Panc1 (cell line): Measurements from ENCODE around the gene ADCY9. TPM values are rescaled to one million over a fixed set of nuclear protein-coding genes. Genes with fewer than 3 reads are reported as not detected.

ENCODE experiments used
- ATAC-seq: fragments of 200-7000 bp; cut with Tn5 transposase; 2 replicates; pipeline ENCODE4 v1.9.1; 2020; ENCODE audit warnings: mild to moderate bottlenecking, moderate library complexity
- BruUV-seq: library from RNA; stranded (reverse); fragments of 400-500 nt; replicated peaks from 2 replicates; lab custom pipeline; 2021; lab: Mats Ljungman, UMichigan
- CTCF ChIA-PET: fragments of 300-600 bp; sonication (Branson Sonifier 250); formaldehyde crosslinking; loops from one replicate; lab custom pipeline; 2022; ENCODE audit warnings: antibody characterized with exemption; lab: Charles Lee
- POLR2A ChIA-PET: fragments of 300-600 bp; sonication (Branson Sonifier 250); formaldehyde crosslinking; loops from one replicate; lab custom pipeline; 2022; ENCODE audit warnings: antibody characterized with exemption; lab: Charles Lee
- DNase-seq: peaks from one replicate; pipeline ENCODE4 v3.0.0-alpha.2; 2010; ENCODE audit warnings: low read depth, low spot score
- H3K27ac ChIP-seq: 2 replicates; pipeline ENCODE4 v1.5.1; 2011; ENCODE audit warnings: mild to moderate bottlenecking, low read length, inconsistent platforms
- H3K27me3 ChIP-seq: fragments of 200-500 bp; sonication (Bioruptor generic); 2 replicates; pipeline ENCODE4 v1.6.0; 2014; ENCODE audit warnings: low read length, inconsistent platforms; ENCODE audit not compliant: control insufficient read depth, insufficient read depth
- H3K36me3 ChIP-seq: fragments of 200-500 bp; sonication (Bioruptor generic); 2 replicates; pipeline ENCODE4 v1.5.1; 2014; ENCODE audit warnings: inconsistent platforms, mild to moderate bottlenecking, low read length, moderate library complexity; ENCODE audit not compliant: control insufficient read depth, insufficient read depth
- H3K4me1 ChIP-seq: 2 replicates; pipeline ENCODE4 v1.5.1; 2011; ENCODE audit warnings: inconsistent platforms, mild to moderate bottlenecking, low read length, moderate library complexity; ENCODE audit not compliant: control insufficient read depth, insufficient read depth
- H3K4me3 ChIP-seq, 2 experiments: 2 replicates each; pipeline ENCODE4 v1.5.1; 2011 to 2012; ENCODE audit warnings: low read depth in 2 of 2, low read length in 2 of 2, mild to moderate bottlenecking in 2 of 2, inconsistent platforms in 1 of 2, moderate library complexity in 1 of 2
- H3K9me3 ChIP-seq: fragments of 200-500 bp; sonication (Bioruptor generic); 2 replicates; pipeline ENCODE4 v1.5.1; 2014; ENCODE audit warnings: low read depth, mild to moderate bottlenecking, inconsistent platforms, low read length, moderate library complexity; ENCODE audit not compliant: control insufficient read depth, insufficient read depth
- CTCF ChIP-seq: fragments of 450-650 bp; IDR thresholded peaks from 2 replicates; pipeline ENCODE4 v1.5.1; 2017; ENCODE audit warnings: mild to moderate bottlenecking
- POLR2AphosphoS5 ChIP-seq: IDR thresholded peaks from 2 replicates; pipeline ENCODE4 v1.6.1; 2012; ENCODE audit warnings: mild to moderate bottlenecking, low read depth, low read length, moderate library complexity
- SIN3A ChIP-seq: IDR thresholded peaks from 2 replicates; pipeline ENCODE4 v1.6.1; 2012; ENCODE audit warnings: low read depth, mild to moderate bottlenecking, low read length, moderate library complexity, borderline replicate concordance; ENCODE audit not compliant: insufficient read depth
- TCF7L2 ChIP-seq: IDR thresholded peaks from 2 replicates; pipeline ENCODE4 v1.6.1; 2011; ENCODE audit warnings: mild to moderate bottlenecking, low read depth, low read length, inconsistent platforms
- in situ Hi-C: cut with HindIII; loops from 2 replicates; pipeline ENCODE4 v1.10.0; 2016; ENCODE audit warnings: low sequenced_read_pairs, low pct_unique_long_range_greater_than_20kb
- intact Hi-C: fragments of 100-400 bp; cut with micrococcal nuclease; formaldehyde crosslinking; loops from one replicate; pipeline ENCODE4 v1.10.0; 2022; ENCODE audit not compliant: unreplicated experiment
- total RNA-seq: library from RNA; stranded (reverse); gene quantifications from one replicate; pipeline ENCODE4 v1.2.1, GENCODE V29; 2021; ENCODE audit not compliant: unreplicated experiment
- TF ChIP-seq, protein P1 (sequence below), 2 experiments: IDR thresholded peaks; 2 replicates each; pipeline ENCODE4 v1.6.1; 2011 to 2012; ENCODE audit warnings: low read depth in 2 of 2, control low read depth in 1 of 2, low read length in 1 of 2, mild to moderate bottlenecking in 1 of 2, moderate library complexity in 1 of 2; ENCODE audit not compliant: insufficient read depth in 1 of 2

ADCY9 gene
- total RNA-seq, 1 experiment from 2014 or later, result 29.8 TPM

DNA sequence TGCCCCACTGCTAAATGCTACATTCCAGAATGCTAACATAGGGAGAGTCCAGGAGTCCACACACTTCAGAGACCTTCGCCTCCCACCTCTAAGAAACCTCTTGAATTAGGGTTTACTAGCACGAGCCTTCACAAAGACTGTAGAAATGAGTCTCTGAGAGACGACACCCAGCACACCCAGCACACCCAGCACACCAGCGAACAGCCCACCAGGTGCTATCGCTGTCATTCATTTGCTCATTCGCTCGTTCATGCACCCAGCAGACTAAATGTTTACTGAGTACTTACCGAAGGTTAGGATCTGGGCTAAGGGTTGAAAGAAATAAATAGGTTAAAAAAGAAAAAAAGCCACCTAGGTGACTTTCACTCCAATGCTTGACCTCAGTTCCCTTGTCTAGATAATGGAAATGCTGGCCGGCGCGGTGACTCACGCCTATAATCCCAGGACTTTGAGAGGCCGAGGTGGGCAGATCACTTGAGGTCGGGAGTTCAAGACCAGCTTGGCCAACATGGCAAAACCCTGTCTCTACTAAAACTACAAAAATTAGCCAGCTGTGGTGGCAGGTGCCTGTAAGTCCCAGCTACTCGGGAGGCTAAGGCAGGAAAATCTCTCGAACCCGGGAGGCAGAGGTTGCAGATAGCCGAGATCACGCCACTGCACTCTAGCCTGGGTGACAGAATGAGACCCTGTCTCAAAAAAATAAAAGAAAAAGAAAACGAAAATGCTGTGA, 100.8 kb downstream of the ADCY9 start:
- CTCF ChIA-PET, result no interaction called here
- peak overlapping the region; percentile 21 to 48 for H3K4me3 ChIP-seq
- ATAC-seq (peak; percentile 69), DNase-seq (no peak)
- peaks cover 57% of the 10 kb centered on the region for H3K4me1 ChIP-seq
- H3K27ac ChIP-seq, result peak overlapping the region; percentile 87
- no peaks in the 10 kb centered on the region for H3K9me3 ChIP-seq
- POLR2A ChIA-PET, result no interaction called here
- TF ChIP-seq CTCF, result no peak
- TF ChIP-seq TCF7L2, result no peak; the same call in 1 of the 2 replicates
- TF ChIP-seq, protein P1, sequence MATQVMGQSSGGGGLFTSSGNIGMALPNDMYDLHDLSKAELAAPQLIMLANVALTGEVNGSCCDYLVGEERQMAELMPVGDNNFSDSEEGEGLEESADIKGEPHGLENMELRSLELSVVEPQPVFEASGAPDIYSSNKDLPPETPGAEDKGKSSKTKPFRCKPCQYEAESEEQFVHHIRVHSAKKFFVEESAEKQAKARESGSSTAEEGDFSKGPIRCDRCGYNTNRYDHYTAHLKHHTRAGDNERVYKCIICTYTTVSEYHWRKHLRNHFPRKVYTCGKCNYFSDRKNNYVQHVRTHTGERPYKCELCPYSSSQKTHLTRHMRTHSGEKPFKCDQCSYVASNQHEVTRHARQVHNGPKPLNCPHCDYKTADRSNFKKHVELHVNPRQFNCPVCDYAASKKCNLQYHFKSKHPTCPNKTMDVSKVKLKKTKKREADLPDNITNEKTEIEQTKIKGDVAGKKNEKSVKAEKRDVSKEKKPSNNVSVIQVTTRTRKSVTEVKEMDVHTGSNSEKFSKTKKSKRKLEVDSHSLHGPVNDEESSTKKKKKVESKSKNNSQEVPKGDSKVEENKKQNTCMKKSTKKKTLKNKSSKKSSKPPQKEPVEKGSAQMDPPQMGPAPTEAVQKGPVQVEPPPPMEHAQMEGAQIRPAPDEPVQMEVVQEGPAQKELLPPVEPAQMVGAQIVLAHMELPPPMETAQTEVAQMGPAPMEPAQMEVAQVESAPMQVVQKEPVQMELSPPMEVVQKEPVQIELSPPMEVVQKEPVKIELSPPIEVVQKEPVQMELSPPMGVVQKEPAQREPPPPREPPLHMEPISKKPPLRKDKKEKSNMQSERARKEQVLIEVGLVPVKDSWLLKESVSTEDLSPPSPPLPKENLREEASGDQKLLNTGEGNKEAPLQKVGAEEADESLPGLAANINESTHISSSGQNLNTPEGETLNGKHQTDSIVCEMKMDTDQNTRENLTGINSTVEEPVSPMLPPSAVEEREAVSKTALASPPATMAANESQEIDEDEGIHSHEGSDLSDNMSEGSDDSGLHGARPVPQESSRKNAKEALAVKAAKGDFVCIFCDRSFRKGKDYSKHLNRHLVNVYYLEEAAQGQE (IDR thresholded peaks at IDR 0.05; ENCODE audit: insufficient read depth in 1 of 2, low read depth in 2 of 2, low read length in 1 of 2), result no peak
- no peak for TF ChIP-seq POLR2AphosphoS5
- no peak for TF ChIP-seq SIN3A
- in situ Hi-C loops, result no loop called here
- H3K36me3 ChIP-seq, result no peaks in the 10 kb centered on the region
- intact Hi-C loops, result loop anchor here (2.0 to 10.0 kb wide), 2 partner anchors 43 to 79 kb away; no protein-coding TSS in a partner anchor
- no TSS peak for BruUV-seq
- no peaks in the 10 kb centered on the region for H3K27me3 ChIP-seq

GRCh38 chr16:4011940-4012629, 104.2 kb downstream of the ADCY9 start:
- Histone ChIP-seq H3K9me3 (no peaks in the 10 kb centered on the region), H3K4me1 (peaks cover 45% of the 10 kb centered on the region), H3K36me3 (no peaks in the 10 kb centered on the region), H3K4me3 (no peak overlapping the region), H3K27me3 (no peaks in the 10 kb centered on the region), H3K27ac (peak overlapping the region; percentile 67; the same call in 1 of the 2 replicates)
- DNase-seq (no peak), ATAC-seq (no peak)
- CTCF ChIA-PET, result interaction anchor here (0.6 kb wide), 1 partner anchor 22 kb away, joined by 3 read pairs; no protein-coding TSS in a partner anchor
- no TSS peak for BruUV-seq
- intact Hi-C loops (loop anchor here (10.0 kb wide), 1 partner anchor 83 kb away; no protein-coding TSS in a partner anchor), in situ Hi-C loops (no loop called here)
- TF ChIP-seq POLR2AphosphoS5, result no peak
- POLR2A ChIA-PET, result interaction anchor here (0.6 to 1.0 kb wide), 2 partner anchors 110 to 241 kb away, joined by 3 read pairs; no protein-coding TSS in a partner anchor
